ENCODE data around the gene EYA3. TPM values are rescaled to one million over a fixed set of nuclear protein-coding genes. Genes with fewer than 3 reads are reported as not detected.
A peak's percentile ranks its signal among the peaks of the same experiment; 100 is the strongest.

The EYA3 gene
- total and polyA plus RNA-seq, 2 of the 4 experiments (the other 2 are of a cell fraction): 9.1 to 17.6 TPM

DNA sequence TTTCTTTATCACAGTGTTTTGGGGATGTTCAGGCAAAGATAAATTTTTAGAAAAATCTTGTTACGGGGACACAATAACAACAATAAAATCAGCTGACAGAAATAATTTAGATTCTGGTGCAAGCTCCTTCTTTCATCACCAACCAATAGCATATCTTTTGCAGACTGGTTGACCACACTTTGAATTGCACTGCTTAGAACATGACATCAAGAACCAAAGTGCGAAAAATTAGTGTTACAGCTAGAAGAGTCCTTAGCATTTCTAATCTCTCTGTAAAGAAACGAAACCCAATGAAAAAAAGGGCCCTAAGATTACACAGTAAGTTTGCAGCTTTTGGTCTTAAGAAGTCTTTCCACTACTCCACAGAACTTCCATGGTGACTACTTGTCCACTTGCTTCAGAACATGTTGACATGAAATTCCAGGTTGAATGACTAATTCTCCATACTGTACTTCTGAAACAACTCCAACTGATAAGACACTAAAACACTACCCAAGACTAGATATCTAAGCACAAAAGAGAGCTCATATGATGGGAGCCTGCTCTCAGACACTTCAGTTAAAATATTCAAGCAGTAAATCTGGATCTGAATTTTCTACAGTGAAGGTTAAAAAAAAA, 97.4 kb downstream of the EYA3 start:
- H4K5ac ChIP-seq (ENCODE audit: low read depth, low read length): no peak overlapping the region
- H3K18ac ChIP-seq (ENCODE audit: low read depth, low read length): no peak overlapping the region
- H4K20me1 ChIP-seq (ENCODE audit: insufficient read depth, low read length): no peaks in the 10 kb centered on the region
- POLR2A ChIA-PET (ENCODE audit: unreplicated experiment): no interaction called here
- no peak for TF ChIP-seq MXI1 (IDR thresholded peaks at IDR 0.05; ENCODE audit: borderline replicate concordance, low read depth, low read length)
- no peak for TF ChIP-seq SMC3 (IDR thresholded peaks at IDR 0.05; ENCODE audit: low read depth, low read length)
- TF ChIP-seq ELK1 (IDR thresholded peaks at IDR 0.05; ENCODE audit: borderline replicate concordance, low read depth, low read length): no peak
- TF ChIP-seq RAD21 (IDR thresholded peaks at IDR 0.05; ENCODE audit: low read length): no peak
- TF ChIP-seq NFE2L2 (IDR thresholded peaks at IDR 0.05; ENCODE audit: low read depth, low read length): no peak
- no peak for TF ChIP-seq CTCF (conservative IDR thresholded peaks at IDR 0.05; ENCODE audit: low read depth, low read length)
- TF ChIP-seq MAZ (IDR thresholded peaks at IDR 0.05; ENCODE audit: borderline replicate concordance, low read depth, low read length): no peak
- no peak for TF ChIP-seq RCOR1 (IDR thresholded peaks at IDR 0.05; ENCODE audit: insufficient replicate concordance, low read length)
- no peak for TF ChIP-seq POLR2A (IDR thresholded peaks at IDR 0.05; ENCODE audit: low read depth, low read length)
- TF ChIP-seq MAFK (IDR thresholded peaks at IDR 0.05; ENCODE audit: low read depth, low read length): no peak
- no peak for TF ChIP-seq FOS (IDR thresholded peaks at IDR 0.05; ENCODE audit: low read depth, low read length)
- TF ChIP-seq, protein P1, sequence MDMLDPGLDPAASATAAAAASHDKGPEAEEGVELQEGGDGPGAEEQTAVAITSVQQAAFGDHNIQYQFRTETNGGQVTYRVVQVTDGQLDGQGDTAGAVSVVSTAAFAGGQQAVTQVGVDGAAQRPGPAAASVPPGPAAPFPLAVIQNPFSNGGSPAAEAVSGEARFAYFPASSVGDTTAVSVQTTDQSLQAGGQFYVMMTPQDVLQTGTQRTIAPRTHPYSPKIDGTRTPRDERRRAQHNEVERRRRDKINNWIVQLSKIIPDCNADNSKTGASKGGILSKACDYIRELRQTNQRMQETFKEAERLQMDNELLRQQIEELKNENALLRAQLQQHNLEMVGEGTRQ (IDR thresholded peaks at IDR 0.05; ENCODE audit: low read depth, low read length): no peak
- no peak overlapping the region for H3K4ac ChIP-seq (ENCODE audit: low read depth, low read length)
- no peak overlapping the region for H2BK20ac ChIP-seq (ENCODE audit: low read depth, low read length)
- no peaks in the 10 kb centered on the region for H3K4me1 ChIP-seq (ENCODE audit: control insufficient read depth, insufficient read depth, low read length)
- no peak overlapping the region for H4K91ac ChIP-seq (ENCODE audit: insufficient read depth, low read depth, low read length)
- H2BK120ac ChIP-seq (ENCODE audit: low read depth, low read length): no peak overlapping the region
- H3K79me1 ChIP-seq (ENCODE audit: low read depth in 1 of 2, low read length in 2 of 2): peaks cover 3 to 5% of the 10 kb centered on the region in 2 experiments; a peak in 3 of 4 replicates
- H3K9ac ChIP-seq (ENCODE audit: low read depth, low read length): no peak overlapping the region
- H3K36me3 ChIP-seq (ENCODE audit: control insufficient read depth, insufficient read depth, low read length): peaks cover 22% of the 10 kb centered on the region
- H3K4me2 ChIP-seq (ENCODE audit: low read depth, low read length): no peak overlapping the region
- 100% methylated on average over 1 of the region's 3 CpGs; no CpG with 5 or more reads in 1 of the 2 experiments for WGBS, 2 experiments (ENCODE audit: extremely low coverage in 2 of 2, insufficient read length in 1 of 2)
- CTCF ChIA-PET: interaction anchor here (1.0 kb wide), 1 partner anchor 11 kb away, joined by 3 read pairs; no protein-coding TSS in a partner anchor
- no peak overlapping the region for H3K27ac ChIP-seq (ENCODE audit: insufficient read depth, low read length)
- no peak overlapping the region for H4K8ac ChIP-seq (ENCODE audit: low read depth in 2 of 2, low read length in 2 of 2)
- no peak overlapping the region for H2BK15ac ChIP-seq (ENCODE audit: low read depth, low read length)
- H3K23ac ChIP-seq (ENCODE audit: low read depth, low read length): no peak overlapping the region
- ATAC-seq (ENCODE audit: low read depth) (no peak), DNase-seq (peak; percentile 66)
- dilution Hi-C loops (cut with HindIII; ENCODE audit: low sequenced_read_pairs, unreplicated experiment) (no loop called here), intact Hi-C loops (cut with micrococcal nuclease) (loop anchor here (5.0 kb wide), 1 partner anchor 216 kb away; no protein-coding TSS in a partner anchor), in situ Hi-C loops (cut with MboI; ENCODE audit: low sequenced_read_pairs) (no loop called here)
- H3K4me3 ChIP-seq (ENCODE audit: insufficient read depth, low read depth, low read length): no peak overlapping the region
- no peak overlapping the region for H2AK5ac ChIP-seq (ENCODE audit: low read depth, low read length)
- no TSS peak for BruUV-seq (replicated peaks)
- H3K9me1 ChIP-seq (ENCODE audit: insufficient read depth, low read length): peaks cover 4% of the 10 kb centered on the region; the same call in 1 of the 2 replicates
- H2BK5ac ChIP-seq (ENCODE audit: low read depth, low read length, poor library complexity, severe bottlenecking): no peak overlapping the region
- H3K14ac ChIP-seq (replicated peaks; ENCODE audit: low read depth, low read length): no peak overlapping the region
- no peak overlapping the region for H3K56ac ChIP-seq (ENCODE audit: extremely low read depth, insufficient read depth, low read length)
- H3K27me3 ChIP-seq (ENCODE audit: control insufficient read depth, insufficient read depth, low read length): no peaks in the 10 kb centered on the region
- no peaks in the 10 kb centered on the region for H3K9me3 ChIP-seq (ENCODE audit: control insufficient read depth, insufficient read depth, low read length)
- no peak overlapping the region for H2AK9ac ChIP-seq (replicated peaks; ENCODE audit: low read depth, low read length, poor library complexity)
- no peak overlapping the region for H2AFZ ChIP-seq (replicated peaks; ENCODE audit: low read length, poor library complexity)

Measured in IMR-90 (cell line).